Stimulated activated CD8-positive, alpha-beta memory T cell treated with anti-CD3 and anti-CD28 coated beads, Interleukin-12 subunit alpha, Interleukin-12 subunit beta, amount 100 ng/mL, for 24 hours (primary cell): ENCODE data around the gene DARS1.
"Not testable (repeated sequence)": the region's sequence is repeated elsewhere in the genome, so short reads cannot be mapped to it uniquely, and the experiment has no call there.

Experiments used
- DNase-seq: peaks from one replicate; pipeline ENCODE4 v3.0.0-alpha.2; 2020; ENCODE audit errors: extremely low read depth

DARS1 gene

GRCh38 chr2:135984199-135985017 is 1.0 kb downstream of the DARS1 start:
- no peak for DNase-seq

GRCh38 chr2:135980434-135981079 is 4.9 kb downstream of the DARS1 start:
- DNase-seq = no peak

GRCh38 chr2:135975702-135976101 is 9.7 kb downstream of the DARS1 start:
- DNase-seq = no peak

- DNase-seq = no peak
Observed at GRCh38 chr2:135974036-135974435, 11.4 kb downstream of the DARS1 start.

- no peak for DNase-seq
Observed at GRCh38 chr2:135969655-135970387, 15.6 kb downstream of the DARS1 start.

GRCh38 chr2:135965756-135966155 is 19.7 kb downstream of the DARS1 start:
- no peak for DNase-seq

GRCh38 chr2:135964404-135964803 is 21.0 kb downstream of the DARS1 start:
- not testable (repeated sequence) for DNase-seq

GRCh38 chr2:135963841-135964240 is 21.6 kb downstream of the DARS1 start:
- no peak for DNase-seq

GRCh38 chr2:135962366-135963123 is 22.9 kb downstream of the DARS1 start:
- DNase-seq = no peak

GRCh38 chr2:135960656-135961551 is 24.5 kb downstream of the DARS1 start:
- no peak for DNase-seq

GRCh38 chr2:135960150-135960549 is 25.3 kb downstream of the DARS1 start:
- no peak for DNase-seq

- not testable (repeated sequence) for DNase-seq
Observed at GRCh38 chr2:135958927-135959326, 26.5 kb downstream of the DARS1 start.

- DNase-seq = no peak
Observed at GRCh38 chr2:135954020-135954601, 31.3 kb downstream of the DARS1 start.

- DNase-seq = no peak
Observed at GRCh38 chr2:135952891-135953290, 32.5 kb downstream of the DARS1 start.

GRCh38 chr2:135951041-135951583 is 34.3 kb downstream of the DARS1 start:
- no peak for DNase-seq

GRCh38 chr2:135949451-135950234 is 35.8 kb downstream of the DARS1 start:
- no peak for DNase-seq

- no peak for DNase-seq
Observed at GRCh38 chr2:135948642-135949355, 36.6 kb downstream of the DARS1 start.

- no peak for DNase-seq
Observed at GRCh38 chr2:135948141-135948540, 37.3 kb downstream of the DARS1 start.

- no peak for DNase-seq
Observed at GRCh38 chr2:135947483-135947882, 37.9 kb downstream of the DARS1 start.
